K562 (cell line): ENCODE data around the gene DHX57. TPM values are rescaled to one million over a fixed set of nuclear protein-coding genes. Genes with fewer than 3 reads are reported as not detected.

Source experiments
- ATAC-seq: fragments of 200-7000 bp; cut with Tn5 transposase; 3 replicates; pipeline ENCODE4 v1.9.1; 2020; ENCODE audit warnings: moderate library complexity
- BruUV-seq: library from RNA; stranded (reverse); fragments of 400-500 nt; replicated peaks from 2 replicates; lab custom pipeline; 2021; lab: Mats Ljungman, UMichigan
- CTCF ChIA-PET: fragments of 300-600 bp; formaldehyde crosslinking; extraction: SDS; loops from one replicate; lab custom pipeline; 2021; ENCODE audit warnings: low intra/inter-chr PET ratio; lab: Yijun Ruan, JAX
- POLR2A ChIA-PET: fragments of 300-600, 350-650 bp; sonication (Branson Sonifier 250); formaldehyde crosslinking; extraction: SDS; loops from one replicate; lab custom pipeline; 2021; ENCODE audit warnings: antibody characterized with exemption, inconsistent platforms; lab: Yijun Ruan, JAX
- DNase-seq, 4 experiments: peaks; one replicate each; pipeline versions ENCODE4 v3.0.0 to v3.0.0-alpha.2; 2011 to 2018; ENCODE audit warnings: low spot score in 3 of 4, mixed read lengths in 3 of 4; ENCODE audit errors: extremely low read depth in 1 of 4
- FAIRE-seq: peaks from 2 replicates; lab custom pipeline; 2011; peaks lifted over from hg19 to GRCh38; lab: Jason Lieb, UNC
- H2AFZ ChIP-seq: 2 replicates; pipeline ENCODE4 v1.6.0; 2011; ENCODE audit warnings: low read depth, low read length, control low read depth, inconsistent platforms
- H3K27ac ChIP-seq: fragments of 200-600 bp; 3 replicates; pipeline ENCODE4 v1.8.0; 2011; ENCODE audit warnings: low read depth, mild to moderate bottlenecking, control low read depth, inconsistent platforms, low read length, moderate library complexity, mixed read lengths; ENCODE audit errors: extremely low read depth
- H3K27me3 ChIP-seq, 2 experiments: fragments of 300-600 bp in 1 of 2; 2 replicates in 1 of 2; 3 replicates in 1 of 2; pipeline versions ENCODE4 v1.6.0 to v1.8.0; 2011; ENCODE audit warnings: inconsistent platforms in 2 of 2, low read length in 2 of 2, mild to moderate bottlenecking in 1 of 2, mixed read lengths in 1 of 2, moderate library complexity in 1 of 2; ENCODE audit not compliant: control insufficient read depth in 2 of 2, insufficient read depth in 2 of 2
- H3K36me3 ChIP-seq: fragments of 300-600 bp; 3 replicates; pipeline ENCODE4 v1.8.0; 2011; ENCODE audit warnings: mild to moderate bottlenecking, low read length, inconsistent platforms; ENCODE audit not compliant: control insufficient read depth, insufficient read depth
- H3K4me1 ChIP-seq, 2 experiments: fragments of 200-600 bp in 1 of 2; replicated peaks in 1 of 2; 2 replicates in 1 of 2; 3 replicates in 1 of 2; pipeline versions ENCODE4 v1.5.1 to v1.8.0; 2011; ENCODE audit warnings: inconsistent platforms in 2 of 2, low read length in 2 of 2, mild to moderate bottlenecking in 1 of 2, mixed read lengths in 1 of 2, moderate library complexity in 1 of 2; ENCODE audit not compliant: control insufficient read depth in 2 of 2, insufficient read depth in 2 of 2
- H3K4me2 ChIP-seq: 2 replicates; pipeline ENCODE4 v1.6.1; 2011; ENCODE audit warnings: low read length, control low read depth, inconsistent platforms, mixed read lengths; ENCODE audit not compliant: insufficient read depth
- H3K4me3 ChIP-seq: fragments of 200-600 bp; sonication (generic), shearing (Covaris generic); 2 replicates; pipeline ENCODE4 v1.5.1; 2016; ENCODE audit warnings: control low read depth, inconsistent platforms
- H3K79me2 ChIP-seq: fragments of 200-600 bp; 3 replicates; pipeline ENCODE4 v1.8.0; 2011; ENCODE audit warnings: low read length, inconsistent platforms; ENCODE audit not compliant: control insufficient read depth, insufficient read depth
- H3K9ac ChIP-seq, 2 experiments: 2 replicates each; pipeline versions ENCODE4 v1.6.0 to v1.6.1; 2011; ENCODE audit warnings: low read depth in 2 of 2, low read length in 2 of 2, control low read depth in 1 of 2, inconsistent platforms in 1 of 2, mild to moderate bottlenecking in 1 of 2, mixed read lengths in 1 of 2; ENCODE audit not compliant: insufficient read depth in 1 of 2
- H3K9me1 ChIP-seq: one replicate; pipeline ENCODE4 v1.6.0; 2011; ENCODE audit warnings: inconsistent platforms, mild to moderate bottlenecking, low read length, moderate library complexity; ENCODE audit not compliant: control insufficient read depth, insufficient read depth
- H3K9me3 ChIP-seq: replicated peaks from 2 replicates; pipeline ENCODE4 v1.5.1; 2011; ENCODE audit warnings: low read depth, low read length, inconsistent platforms; ENCODE audit not compliant: control insufficient read depth, insufficient read depth
- H4K20me1 ChIP-seq: replicated peaks from 2 replicates; pipeline ENCODE4 v1.6.1; 2011; ENCODE audit warnings: low read length, inconsistent platforms, mixed read lengths; ENCODE audit not compliant: control insufficient read depth, insufficient read depth
- CXXC5 ChIP-seq: fragments of 250-450 bp; sonication (Bioruptor Pico); IDR thresholded peaks from 2 replicates; pipeline ENCODE4 v1.8.0; 2022; ENCODE audit warnings: inconsistent platforms, mild to moderate bottlenecking, moderate library complexity
- E2F4 ChIP-seq: sonication (generic); formaldehyde crosslinking; IDR thresholded peaks from 2 replicates; pipeline ENCODE4 v1.8.0; 2022; ENCODE audit warnings: mild to moderate bottlenecking, low read depth, missing genetic modification reagents
- GMEB1 ChIP-seq: fragments of 250-450 bp; sonication (Bioruptor Pico); IDR thresholded peaks from 2 replicates; pipeline ENCODE4 v1.4.0; 2020; ENCODE audit warnings: mild to moderate bottlenecking
- PKNOX1 ChIP-seq: fragments of 450-650 bp; IDR thresholded peaks from 2 replicates; pipeline ENCODE4 v1.6.1; 2016
- SPI1 ChIP-seq: IDR thresholded peaks from 2 replicates; pipeline ENCODE4 v1.6.1; 2011; ENCODE audit warnings: low read depth, low read length, control low read depth, borderline replicate concordance
- ZNF347 ChIP-seq: fragments of 450-650 bp; formaldehyde crosslinking; IDR thresholded peaks from 2 replicates; pipeline ENCODE4 v1.4.0; 2020; ENCODE audit warnings: low read depth, mild to moderate bottlenecking, moderate library complexity
- ZNF639 ChIP-seq, 2 experiments: fragments of 200-800 bp in 1 of 2; sonication (Bioruptor generic) in 1 of 2; sonication (generic) in 1 of 2; formaldehyde crosslinking in 1 of 2; IDR thresholded peaks in 1 of 2; conservative IDR thresholded peaks in 1 of 2; 2 replicates each; pipeline versions ENCODE4 v1.5.0 to v1.6.1; 2016 to 2020; ENCODE audit warnings: missing compliant biosample characterization in 1 of 2, missing genetic modification characterization in 1 of 2, missing genetic modification reagents in 1 of 2
- WGBS: fragments of 100-300 bp; shearing (Covaris generic); methylation state at CpG from one replicate; pipeline ENCODE4 v1.1.6; 2016; ENCODE audit warnings: low coverage, mixed read lengths; ENCODE audit not compliant: insufficient coverage; ENCODE audit errors: missing lambda C conversion rate; 5-methylcytosine and 5-hydroxymethylcytosine counted together
- in situ Hi-C: fragments of 300-500 bp; cut with MboI; formaldehyde crosslinking; loops from 4 replicates; pipeline ENCODE4 v1.15.0; 2018; ENCODE audit warnings: inconsistent platforms, mixed read lengths
- intact Hi-C: fragments of 100-400 bp; cut with micrococcal nuclease; formaldehyde crosslinking; loops from 2 replicates; pipeline ENCODE4 v1.14.2; 2022
- polyA plus RNA-seq, 8 experiments: library from polyadenylated mRNA; depleted of rRNA in 4 of 8; stranded (reverse) in 5 of 8; unstranded in 3 of 8; fragments of >200 nt; fragmentation: Nextera tagmentation in 2 of 8; fragmentation: Illumina TruSeq in 1 of 8; extraction: Ambion mirVana in 2 of 8; extraction: Trizol in 1 of 8; gene quantifications; 2 replicates each; pipeline versions ENCODE4 v1.2.1 to v1.2.3, GENCODE V29; 2011 to 2014; ENCODE audit warnings: inconsistent platforms in 1 of 8, missing spikeins in 1 of 8
- total RNA-seq, 7 experiments: library from RNA; depleted of rRNA in 6 of 7; stranded (reverse); fragments of >200 nt in 6 of 7; fragmentation: Illumina TruSeq in 2 of 7; extraction: Trizol in 2 of 7; gene quantifications; 2 replicates each; pipeline versions ENCODE4 v1.2.1 to v1.2.3, GENCODE V29; 2011 to 2021; ENCODE audit warnings: low replicate concordance in 1 of 7
- TF ChIP-seq, protein P1 (sequence below): IDR thresholded peaks from 3 replicates; pipeline ENCODE4 v1.6.1; 2011; ENCODE audit warnings: borderline replicate concordance, mild to moderate bottlenecking; ENCODE audit not compliant: insufficient read length, insufficient read depth

DHX57 gene
- total and polyA plus RNA-seq, 9 of the 15 experiments (the other 6 are each of a cell fraction or from before 2014, with no cell fraction given): 7.4 to 23.6 (median 17.9) TPM

GRCh38 chr2:38922902-38923301 is 47.2 kb upstream of the DHX57 start:
- H3K9me1 ChIP-seq: no peaks in the 10 kb centered on the region
- intact Hi-C loops: no loop called here
- H3K9me3 ChIP-seq: no peaks in the 10 kb centered on the region
- no TSS peak for BruUV-seq
- H4K20me1 ChIP-seq: no peaks in the 10 kb centered on the region
- no peak overlapping the region for H3K4me2 ChIP-seq
- in situ Hi-C loops: no loop called here
- H3K36me3 ChIP-seq: no peaks in the 10 kb centered on the region
- no peak overlapping the region for H3K27ac ChIP-seq
- no peaks in the 10 kb centered on the region for H3K4me1 ChIP-seq
- H3K4me3 ChIP-seq: no peak overlapping the region
- ChIA-PET POLR2A (no interaction called here), CTCF (no interaction called here)
- ATAC-seq (no peak), DNase-seq (no peak), FAIRE-seq (no peak)
- TF ChIP-seq PKNOX1: no peak
- 0 out of 2 replicates have a peak, but pooled peaks have one; percentile 13 for TF ChIP-seq SPI1
- 0% methylated on average over 2 of the region's 2 CpGs for WGBS
- no peak overlapping the region for H2AFZ ChIP-seq
- H3K9ac ChIP-seq: no peak overlapping the region
- peaks cover 6 to 18% of the 10 kb centered on the region in 2 experiments; a peak in 3 of 5 replicates for H3K27me3 ChIP-seq
- no peaks in the 10 kb centered on the region for H3K79me2 ChIP-seq

DNA sequence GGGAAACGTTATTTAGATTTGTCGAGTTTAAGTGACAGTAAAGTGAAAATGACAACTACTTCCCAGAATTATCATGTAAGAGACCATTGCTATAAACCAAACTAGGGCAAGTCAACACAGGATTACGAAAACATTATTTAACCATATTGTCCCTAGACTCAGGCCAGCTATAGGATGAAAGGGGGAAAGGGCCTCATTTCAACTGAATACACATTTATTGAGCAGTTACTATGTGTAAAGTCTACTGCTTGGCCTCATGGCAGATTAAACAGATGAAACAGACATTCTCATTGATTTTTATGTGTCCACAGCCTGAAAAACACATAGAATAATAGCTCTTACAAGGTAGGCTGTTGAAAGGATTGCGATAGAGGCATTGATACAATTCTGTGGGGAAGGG is 46.7 kb upstream of the DHX57 start:
- no TSS peak for BruUV-seq
- POLR2A ChIA-PET: interaction anchor here (2.4 kb wide), 1 partner anchor 21 kb away, joined by 9 read pairs; no protein-coding TSS in a partner anchor
- Histone ChIP-seq H3K4me2 (no peak overlapping the region), H2AFZ (no peak overlapping the region), H3K27ac (no peak overlapping the region), H3K4me3 (no peak overlapping the region), H3K36me3 (no peaks in the 10 kb centered on the region), H3K79me2 (no peaks in the 10 kb centered on the region), H3K27me3 (peaks cover 6 to 18% of the 10 kb centered on the region in 2 experiments; a peak in 3 of 5 replicates), H3K9ac (no peak overlapping the region), H3K9me3 (no peaks in the 10 kb centered on the region), H3K9me1 (no peaks in the 10 kb centered on the region), H4K20me1 (no peaks in the 10 kb centered on the region), H3K4me1 (no peaks in the 10 kb centered on the region)
- in situ Hi-C loops: no loop called here
- no peak for FAIRE-seq
- no peak for ATAC-seq
- intact Hi-C loops: no loop called here
- CTCF ChIA-PET: no interaction called here
- 13% methylated on average over 4 of the region's 4 CpGs for WGBS
- no peak for DNase-seq
- no peak for TF ChIP-seq ZNF347
- no peak for TF ChIP-seq E2F4 (CRISPR knock-in tag)
- no peak for TF ChIP-seq CXXC5 (CRISPR knock-in tag)
- TF ChIP-seq, protein P1, sequence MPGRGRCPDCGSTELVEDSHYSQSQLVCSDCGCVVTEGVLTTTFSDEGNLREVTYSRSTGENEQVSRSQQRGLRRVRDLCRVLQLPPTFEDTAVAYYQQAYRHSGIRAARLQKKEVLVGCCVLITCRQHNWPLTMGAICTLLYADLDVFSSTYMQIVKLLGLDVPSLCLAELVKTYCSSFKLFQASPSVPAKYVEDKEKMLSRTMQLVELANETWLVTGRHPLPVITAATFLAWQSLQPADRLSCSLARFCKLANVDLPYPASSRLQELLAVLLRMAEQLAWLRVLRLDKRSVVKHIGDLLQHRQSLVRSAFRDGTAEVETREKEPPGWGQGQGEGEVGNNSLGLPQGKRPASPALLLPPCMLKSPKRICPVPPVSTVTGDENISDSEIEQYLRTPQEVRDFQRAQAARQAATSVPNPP: no peak
- TF ChIP-seq ZNF639 (CRISPR knock-in tag; conservative IDR thresholded peaks at IDR 0.05 in 1 of 2, IDR thresholded peaks at IDR 0.05 in 1 of 2): no peak
- no peak for TF ChIP-seq GMEB1
